Activated naive CD4-positive, alpha-beta T cell treated with anti-CD3 and anti-CD28 coated beads for 36 hours (primary cell): ENCODE results near the gene HECTD1. TPM values are rescaled to one million over a fixed set of nuclear protein-coding genes. Genes with fewer than 3 reads are reported as not detected.

Experiments
- total RNA-seq, 2 experiments: library from RNA; stranded (reverse); gene quantifications; one replicate each; pipeline ENCODE4 v1.2.3, GENCODE V29; 2021

The HECTD1 gene
- total RNA-seq, 2 experiments from 2014 or later: 61.5 to 64.1 TPM

Other genes starting within 250 kb of the HECTD1 start
- 1 to 10 TPM; 1.6 to 2.9 TPM for gene AP4S1, start 182.1 kb downstream of the HECTD1 start, total RNA-seq
- 10 to 100 TPM; 12.6 to 13.8 TPM for gene STRN3, start 181.4 kb downstream of the HECTD1 start, total RNA-seq
- 1 to 10 TPM; 3.5 to 6.0 TPM for gene HEATR5A, start 212.8 kb upstream of the HECTD1 start, total RNA-seq
- 10 to 100 TPM; 12.9 to 13.3 TPM for gene DTD2, start 249.7 kb upstream of the HECTD1 start, total RNA-seq